Measurements from ENCODE around the gene TAF9B.

DNA sequence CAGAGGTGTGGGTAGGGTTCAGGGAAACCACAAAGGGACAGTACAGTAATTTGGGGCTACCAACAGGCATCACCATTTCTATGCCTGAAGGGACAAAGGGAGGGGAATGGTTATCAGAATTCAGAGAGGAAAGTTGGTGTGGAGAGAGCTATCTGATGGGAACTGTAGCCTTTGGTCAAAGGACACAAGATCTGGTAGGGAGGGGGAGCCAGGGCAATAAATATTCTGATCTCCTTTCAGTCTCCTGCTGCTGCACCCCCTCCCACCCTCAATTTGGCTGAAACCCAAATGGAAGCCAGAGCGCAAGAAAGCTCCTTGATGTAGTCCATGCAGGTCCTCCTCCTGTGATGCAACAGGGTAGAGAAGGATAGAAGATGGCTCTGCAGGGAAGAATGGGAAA lies 20.8 kb downstream of the TAF9B start:
- TF ChIP-seq, protein P1, sequence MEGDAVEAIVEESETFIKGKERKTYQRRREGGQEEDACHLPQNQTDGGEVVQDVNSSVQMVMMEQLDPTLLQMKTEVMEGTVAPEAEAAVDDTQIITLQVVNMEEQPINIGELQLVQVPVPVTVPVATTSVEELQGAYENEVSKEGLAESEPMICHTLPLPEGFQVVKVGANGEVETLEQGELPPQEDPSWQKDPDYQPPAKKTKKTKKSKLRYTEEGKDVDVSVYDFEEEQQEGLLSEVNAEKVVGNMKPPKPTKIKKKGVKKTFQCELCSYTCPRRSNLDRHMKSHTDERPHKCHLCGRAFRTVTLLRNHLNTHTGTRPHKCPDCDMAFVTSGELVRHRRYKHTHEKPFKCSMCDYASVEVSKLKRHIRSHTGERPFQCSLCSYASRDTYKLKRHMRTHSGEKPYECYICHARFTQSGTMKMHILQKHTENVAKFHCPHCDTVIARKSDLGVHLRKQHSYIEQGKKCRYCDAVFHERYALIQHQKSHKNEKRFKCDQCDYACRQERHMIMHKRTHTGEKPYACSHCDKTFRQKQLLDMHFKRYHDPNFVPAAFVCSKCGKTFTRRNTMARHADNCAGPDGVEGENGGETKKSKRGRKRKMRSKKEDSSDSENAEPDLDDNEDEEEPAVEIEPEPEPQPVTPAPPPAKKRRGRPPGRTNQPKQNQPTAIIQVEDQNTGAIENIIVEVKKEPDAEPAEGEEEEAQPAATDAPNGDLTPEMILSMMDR (IDR thresholded peaks at IDR 0.05 in 4 of 5, conservative IDR thresholded peaks at IDR 0.05 in 1 of 5), result no peak
- TF ChIP-seq POLR2A (IDR thresholded peaks at IDR 0.05), result no peak
